GM19099 (cell line): ENCODE measurements around the gene DROSHA.

Source experiments
- POLR2A ChIP-seq: IDR thresholded peaks from 3 replicates; pipeline ENCODE4 v1.6.1; 2011; ENCODE audit warnings: low read depth; ENCODE audit not compliant: insufficient read length; ENCODE audit errors: extremely low read depth

Gene DROSHA

DNA sequence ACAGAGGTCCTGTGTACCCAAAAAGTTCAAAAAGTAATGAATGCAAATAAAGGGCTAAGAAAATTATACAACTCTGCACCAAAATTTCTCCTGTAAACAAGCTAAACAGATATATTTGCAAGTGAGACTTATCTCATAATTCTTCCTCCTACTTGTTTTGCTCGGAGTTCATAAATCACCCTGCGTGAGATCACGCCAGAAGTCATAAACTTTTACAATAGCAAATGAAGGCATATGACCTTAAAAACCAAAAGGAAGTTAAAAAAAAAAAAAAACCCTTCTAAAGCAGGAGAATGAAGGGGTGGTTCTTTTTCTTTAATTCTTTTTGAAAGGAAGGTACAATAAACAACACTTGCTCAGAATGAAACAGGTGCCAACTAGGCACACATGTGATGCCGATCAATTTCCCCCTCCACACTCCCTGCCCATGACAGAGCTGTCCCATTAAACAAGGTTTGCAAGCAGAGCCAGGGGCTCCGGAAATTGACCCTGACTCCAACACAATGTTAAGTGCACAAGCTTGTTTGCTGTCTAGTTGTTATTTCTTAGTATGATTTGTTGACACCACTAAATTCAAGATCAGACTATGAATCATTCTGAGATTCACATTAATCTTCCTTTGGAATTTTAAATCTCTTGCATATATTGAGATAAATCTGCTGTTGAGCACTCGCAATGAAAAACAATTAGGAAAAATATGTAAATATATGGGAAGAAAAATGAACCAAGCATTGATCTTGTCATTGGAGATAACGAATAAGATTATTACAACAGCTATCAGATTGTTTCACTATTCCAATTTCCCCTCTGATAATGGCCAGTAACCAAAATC, 46.3 kb downstream of the DROSHA start:
- no peak for TF ChIP-seq POLR2A

DNA sequence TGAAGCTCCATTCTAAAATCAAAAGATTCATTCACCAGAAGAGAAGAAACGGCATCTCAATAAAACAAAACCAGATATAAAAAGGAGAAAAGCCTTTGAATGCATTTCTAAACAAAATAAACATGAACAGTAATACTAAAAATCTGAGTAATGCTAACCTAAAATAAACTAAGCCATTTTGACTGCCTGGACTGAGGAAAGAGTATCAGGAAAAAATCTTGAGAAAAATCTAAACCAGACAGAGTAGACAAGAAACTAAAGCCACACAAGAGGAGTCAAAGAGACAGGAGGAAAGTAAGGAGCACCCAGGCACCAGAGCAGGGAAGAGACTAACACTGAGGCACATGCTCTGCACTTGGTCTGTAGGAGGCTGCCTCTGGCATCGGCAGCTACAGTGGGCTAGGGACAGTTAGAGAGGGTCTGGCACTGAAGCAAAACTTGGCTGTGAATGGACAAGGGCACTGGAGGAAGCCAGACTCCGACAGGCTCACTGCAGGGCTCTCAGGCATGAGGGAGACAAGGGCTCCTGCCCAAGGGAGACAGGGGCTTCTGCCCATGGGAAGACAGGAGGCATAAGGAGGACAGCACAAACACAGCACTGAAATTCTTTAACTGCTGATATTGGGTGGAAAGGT, 50.2 kb downstream of the DROSHA start:
- TF ChIP-seq POLR2A: no peak

DNA sequence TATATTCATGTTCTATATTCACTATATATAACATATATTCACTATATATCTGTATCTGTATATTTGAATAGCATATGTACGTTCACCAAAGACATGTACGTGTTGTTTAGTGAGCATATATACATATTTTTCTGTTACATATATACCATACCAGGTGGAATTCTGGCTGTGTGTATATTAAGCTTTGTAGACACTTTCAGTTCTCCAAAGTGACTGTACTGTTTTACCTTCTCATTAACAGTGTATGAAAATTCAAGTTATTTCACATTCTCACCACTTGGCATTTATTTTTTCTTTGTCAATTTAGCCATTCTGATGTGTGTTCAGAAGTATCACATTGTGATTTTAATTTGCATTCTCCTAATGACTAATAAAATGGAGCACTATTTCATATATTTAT, 52.2 kb downstream of the DROSHA start:
- no peak for TF ChIP-seq POLR2A

DNA sequence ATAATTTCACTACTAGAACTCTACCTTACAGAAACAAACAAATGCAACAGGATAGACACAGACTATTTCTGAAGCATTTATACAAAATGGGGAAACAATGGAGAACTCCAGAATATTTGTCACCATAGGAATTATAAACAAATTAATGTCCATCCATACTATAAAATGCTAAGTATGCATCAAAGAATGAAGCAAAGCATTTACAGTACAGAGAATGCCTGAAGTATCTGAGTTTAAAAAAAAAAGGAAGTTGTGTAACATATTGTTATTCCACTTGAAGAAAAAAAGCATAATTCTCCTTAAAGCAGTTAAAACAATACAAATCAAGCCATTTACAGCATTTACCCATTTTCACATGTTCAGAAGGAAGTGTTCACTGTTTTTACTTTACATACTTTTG, 53.0 kb downstream of the DROSHA start:
- no peak for TF ChIP-seq POLR2A

DNA sequence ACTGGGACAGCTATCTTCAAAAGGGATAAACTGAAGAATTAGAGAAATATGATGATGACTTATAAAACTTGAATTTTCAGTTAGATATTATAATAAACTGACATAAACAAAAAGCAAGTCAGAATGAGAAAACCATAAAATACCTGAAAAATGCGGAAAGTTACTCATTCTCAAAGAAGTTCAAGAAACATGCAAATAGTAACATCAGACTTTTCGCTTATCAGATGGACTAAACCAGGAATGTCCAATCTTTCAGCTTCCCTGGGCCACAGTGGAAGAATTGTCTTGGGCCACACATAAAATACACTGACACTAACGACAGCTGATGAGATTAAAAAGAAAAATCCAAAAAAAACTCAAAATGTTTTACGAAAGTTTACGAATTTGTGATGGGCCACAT, 53.9 kb downstream of the DROSHA start:
- TF ChIP-seq POLR2A: no peak

DNA sequence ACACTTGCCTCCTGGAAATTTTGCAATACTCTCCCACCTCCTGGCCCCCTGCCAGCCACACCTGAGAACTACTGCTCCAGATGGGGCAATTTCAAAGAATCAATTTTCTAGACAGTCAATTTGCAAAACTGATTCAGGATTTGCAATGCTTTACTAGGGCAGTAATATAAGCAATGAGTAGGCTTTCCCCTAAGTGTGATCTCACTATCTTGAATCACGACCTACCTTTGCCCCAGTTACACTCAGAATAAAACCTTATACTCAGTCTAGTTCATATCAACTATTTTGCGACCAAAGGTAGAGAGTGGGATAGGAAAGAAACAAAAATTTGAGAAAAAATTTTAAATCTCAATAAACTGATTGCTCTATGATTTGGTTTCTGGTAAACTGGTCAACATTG, 54.4 kb downstream of the DROSHA start:
- no peak for TF ChIP-seq POLR2A

DNA sequence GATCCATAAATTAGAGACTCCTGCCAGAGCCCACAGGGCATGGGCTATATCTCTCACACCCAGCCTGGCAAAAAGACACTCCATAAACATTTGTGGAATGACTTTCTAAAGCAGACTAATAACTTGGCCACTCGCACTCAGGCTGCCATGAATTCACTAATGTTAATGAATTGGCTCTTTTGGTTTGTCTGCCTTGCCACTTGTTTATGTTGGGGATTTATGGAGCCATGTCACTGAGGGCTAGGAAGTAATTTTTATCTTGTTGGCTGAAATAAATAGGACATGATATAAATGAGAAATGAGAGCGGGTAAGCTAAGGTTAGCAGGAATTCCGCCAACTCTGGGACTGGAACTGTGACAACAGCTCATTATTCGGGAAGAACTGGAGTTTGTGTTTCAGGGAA, 55.2 kb downstream of the DROSHA start:
- no peak for TF ChIP-seq POLR2A

DNA sequence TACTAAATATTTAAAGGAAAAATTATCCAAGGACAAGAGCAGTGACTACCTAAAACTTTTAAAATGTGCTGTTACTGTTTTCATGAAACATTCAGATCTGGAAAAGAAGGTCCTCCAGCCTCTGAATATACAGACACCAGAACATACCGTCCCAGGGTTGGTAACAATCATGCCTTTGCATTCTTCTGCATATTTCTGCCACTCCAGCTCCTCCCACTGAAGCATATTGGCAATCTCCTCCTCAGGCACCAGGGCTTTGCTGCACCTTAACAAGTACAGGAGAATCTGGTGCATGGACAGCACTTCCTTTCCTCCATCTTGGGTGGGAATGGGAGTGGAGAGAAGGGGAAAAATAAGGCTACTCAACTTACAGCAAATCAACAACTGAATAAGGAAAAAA, 60.0 kb downstream of the DROSHA start:
- no peak for TF ChIP-seq POLR2A

DNA sequence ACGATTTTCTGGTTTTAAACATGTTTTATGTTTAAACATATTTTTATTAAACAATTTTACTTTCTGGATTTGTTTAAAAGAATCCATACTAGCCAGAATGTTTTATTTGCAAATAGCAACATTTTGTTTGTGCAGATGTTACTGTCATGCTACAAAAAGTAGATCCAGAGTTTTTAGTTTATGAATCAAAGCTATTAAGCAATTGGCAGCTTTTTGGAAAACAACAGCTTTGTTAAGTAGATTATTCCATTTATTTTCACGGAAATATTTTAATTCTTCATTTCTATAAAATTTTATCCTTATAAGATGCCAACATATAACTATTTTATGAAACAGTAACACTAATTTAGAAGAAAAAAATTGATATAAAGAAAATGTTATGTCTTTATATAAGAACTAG, 60.9 kb downstream of the DROSHA start:
- TF ChIP-seq POLR2A: no peak

DNA sequence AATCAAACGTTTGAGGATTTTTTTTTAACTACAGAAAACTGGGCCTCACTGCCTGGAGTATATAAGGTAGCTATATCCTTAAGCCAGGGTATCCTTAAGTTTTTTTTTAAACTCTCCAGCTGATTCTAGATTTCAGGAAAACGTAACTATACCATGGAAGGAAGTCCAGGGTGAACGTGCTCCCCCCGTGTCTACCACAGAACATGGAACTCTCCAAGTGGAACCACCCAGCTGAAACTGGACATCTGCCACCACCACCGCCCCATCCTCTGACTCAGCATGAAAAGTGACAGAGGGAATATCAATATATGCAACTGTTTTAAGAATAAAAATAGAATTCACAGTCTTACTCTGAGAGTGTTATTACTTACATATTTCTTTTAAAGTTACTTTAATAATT, 61.3 kb downstream of the DROSHA start:
- no peak for TF ChIP-seq POLR2A

DNA sequence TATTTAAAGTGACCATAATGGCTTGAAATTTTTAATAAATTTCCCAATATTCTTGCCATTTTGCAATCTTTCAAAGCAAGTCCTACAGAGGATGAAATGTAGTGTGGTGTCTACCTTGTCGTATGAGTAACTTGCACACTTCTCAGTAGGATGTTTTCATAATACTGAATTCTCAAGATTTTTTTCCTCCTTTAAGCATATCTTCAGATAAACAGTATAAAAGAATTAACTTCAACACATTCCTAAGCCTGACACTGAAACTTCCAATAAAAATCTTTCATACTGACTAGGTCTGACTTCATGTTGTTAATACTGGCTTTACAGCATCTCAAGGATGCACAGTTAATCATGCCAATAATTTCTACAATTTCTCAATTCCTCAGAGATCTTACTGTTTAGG, 62.0 kb downstream of the DROSHA start:
- no peak for TF ChIP-seq POLR2A

DNA sequence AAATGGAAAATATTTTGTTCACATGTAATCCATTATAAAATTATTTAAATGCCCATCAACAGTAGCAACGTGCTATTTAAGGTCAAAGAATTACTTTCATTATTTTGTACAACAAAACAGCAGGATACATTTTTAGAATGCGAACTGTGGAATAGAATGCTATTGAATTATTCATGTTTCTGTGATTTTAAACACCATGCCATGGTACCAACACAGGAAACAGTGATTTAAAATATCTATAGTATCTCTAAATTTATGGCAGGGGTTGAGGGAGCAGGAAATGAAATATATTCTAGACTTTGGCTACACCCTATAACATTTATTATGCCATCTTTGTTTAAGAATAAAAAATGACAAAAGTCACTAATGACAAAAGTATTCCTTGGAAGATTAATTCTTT, 62.4 kb downstream of the DROSHA start:
- no peak for TF ChIP-seq POLR2A

DNA sequence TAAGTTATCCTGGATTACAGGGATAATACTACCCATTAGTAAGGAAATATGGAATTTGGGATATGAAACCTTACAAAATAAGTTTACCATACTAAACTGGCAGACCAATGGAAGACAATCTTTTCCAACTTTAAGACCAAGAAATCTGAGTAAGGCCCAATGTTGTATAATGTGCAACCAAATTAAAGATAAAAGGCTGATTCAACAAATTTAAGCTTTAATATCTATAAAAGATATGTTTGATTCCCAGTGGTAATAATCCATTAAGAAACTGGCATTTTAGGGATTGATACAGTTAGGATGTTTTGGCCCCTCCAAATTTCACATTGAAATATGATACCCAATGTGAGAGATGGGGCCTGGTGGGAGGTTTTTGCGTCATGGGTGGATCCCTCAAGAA, 66.6 kb downstream of the DROSHA start:
- no peak for TF ChIP-seq POLR2A

DNA sequence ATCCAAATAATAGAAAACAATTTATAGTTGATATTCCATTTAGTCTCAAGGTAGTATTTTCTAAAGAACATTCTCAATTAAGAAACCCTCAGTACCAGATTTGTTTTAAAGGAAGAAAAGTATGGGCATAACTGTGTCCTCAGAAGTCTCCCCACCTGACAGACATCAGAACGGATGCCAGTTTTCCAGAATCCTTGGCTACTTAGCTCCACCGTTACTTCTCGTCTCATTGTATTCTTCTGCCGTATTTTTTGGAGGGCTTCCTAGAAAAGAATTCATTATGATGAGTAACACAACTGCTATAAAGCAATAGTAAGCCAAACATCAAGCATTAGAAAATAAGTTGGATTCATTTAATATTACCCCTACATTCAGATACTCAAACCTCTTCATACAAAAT, 67.8 kb downstream of the DROSHA start:
- TF ChIP-seq POLR2A: no peak

DNA sequence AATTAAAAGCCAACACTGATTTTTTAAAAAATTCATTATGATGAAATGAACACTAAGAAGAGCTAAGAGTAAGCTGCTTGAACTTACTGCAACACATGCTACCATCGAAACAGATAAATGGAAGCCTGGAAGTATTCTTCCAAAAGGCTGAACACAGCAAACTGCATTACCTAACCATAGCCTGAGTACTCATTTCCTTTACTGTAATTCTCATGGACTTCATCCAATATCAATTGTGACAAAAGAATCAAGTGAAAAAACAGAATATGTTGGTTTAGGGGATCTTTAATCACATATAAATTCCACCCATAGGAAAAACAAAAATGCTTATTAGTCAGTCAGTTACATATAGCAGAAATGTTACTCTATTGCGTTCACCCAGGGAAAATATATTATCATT, 68.5 kb downstream of the DROSHA start:
- TF ChIP-seq POLR2A: no peak

DNA sequence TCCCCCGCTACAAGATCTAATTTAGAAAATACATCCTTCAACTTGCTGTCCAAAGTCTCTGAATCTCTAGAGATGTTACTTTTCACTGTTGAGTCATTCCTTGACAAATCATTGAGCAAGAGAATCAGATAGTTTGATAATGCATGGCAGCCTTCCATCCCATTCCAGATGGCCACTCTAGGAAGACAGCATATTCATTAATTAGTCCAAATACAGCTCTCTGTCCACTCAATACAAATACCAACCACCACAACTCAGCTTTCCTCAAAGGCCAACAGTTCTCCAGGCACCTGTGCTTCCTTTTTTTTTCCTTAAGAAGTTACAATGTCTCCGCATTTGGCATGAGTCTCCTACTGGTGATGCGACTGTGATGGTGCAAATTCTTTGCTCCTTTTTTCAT, 72.3 kb downstream of the DROSHA start:
- TF ChIP-seq POLR2A: no peak
